Mucosa of descending colon (tissue), 3 donors: ENCODE measurements around the gene HOXA1. TPM values are rescaled to one million over a fixed set of nuclear protein-coding genes. Genes with fewer than 3 reads are reported as not detected.

Experiments
- ATAC-seq: fragments of 200-7000 bp; cut with Tn5 transposase; one replicate; pipeline ENCODE4 v1.9.1; 2020; ENCODE audit warnings: mild to moderate bottlenecking, moderate library complexity
- DNase-seq, 3 donors: peaks; one replicate each; pipeline ENCODE4 v3.0.0-alpha.2; 2020
- H3K36me3 ChIP-seq: fragments of 200-600 bp; one replicate; pipeline ENCODE4 v1.8.0; 2021; ENCODE audit warnings: low read depth, mild to moderate bottlenecking
- H3K4me1 ChIP-seq: fragments of 200-600 bp; one replicate; pipeline ENCODE4 v1.8.0; 2021; ENCODE audit warnings: low read depth, mild to moderate bottlenecking
- H3K4me3 ChIP-seq: fragments of 200-600 bp; one replicate; pipeline ENCODE4 v1.8.0; 2021; ENCODE audit warnings: mild to moderate bottlenecking
- H3K9me3 ChIP-seq: fragments of 200-600 bp; one replicate; pipeline ENCODE4 v1.8.0; 2021; ENCODE audit warnings: mild to moderate bottlenecking
- CTCF ChIP-seq: fragments of 200-600 bp; IDR thresholded peaks from one replicate; pipeline ENCODE4 v1.8.0; 2022; ENCODE audit warnings: antibody characterized with exemption, mild to moderate bottlenecking
- intact Hi-C, 2 donors: fragments of 100-400 bp; cut with DNase I in 1 of 2; cut with micrococcal nuclease in 1 of 2; formaldehyde crosslinking; loops; one replicate each; pipeline versions ENCODE4 v1.11.0 to v1.11.1; 2022; cut with DNase I, micrococcal nuclease
- total RNA-seq, 3 donors: library from RNA; stranded (reverse); fragmentation: NEBNext Ultra II Directional in 2 of 3; extraction: Animal tissue kit (Norgen Biotek cat#: 25700) in 2 of 3; gene quantifications; one replicate each; pipeline versions ENCODE4 v1.2.1 to v1.2.4, GENCODE V29; 2021 to 2023
- donor health status: DM: no; HTN: no; CAD: no; lungs with moderate emphysema.
- donor health status: DM: no; HTN: no; CAD: no.
- donor health status: DM: no; HTN: yes; CAD: no.

HOXA1 gene
- total RNA-seq, 3 donors from 2014 or later = 1.5 to 2.7 (median 2.1) TPM

- peak in 2 of 3 donors; percentile 32 to 44 for DNase-seq
- no peak for TF ChIP-seq CTCF
- ATAC-seq = no peak
- intact Hi-C loops = no loop called here
- peaks cover 49% of the 10 kb centered on the region for H3K4me1 ChIP-seq
- H3K9me3 ChIP-seq = no peaks in the 10 kb centered on the region
- no peak overlapping the region for H3K4me3 ChIP-seq
- no peaks in the 10 kb centered on the region for H3K36me3 ChIP-seq
Observed at GRCh38 chr7:27111042-27111750, 15.4 kb upstream of the HOXA1 start.

- peaks cover 49% of the 10 kb centered on the region for H3K4me1 ChIP-seq
- no peaks in the 10 kb centered on the region for H3K9me3 ChIP-seq
- intact Hi-C loops = no loop called here
- no peak overlapping the region for H3K4me3 ChIP-seq
- no peaks in the 10 kb centered on the region for H3K36me3 ChIP-seq
- peak; percentile 79 to 89 (median 82) for DNase-seq
- TF ChIP-seq CTCF = no peak
- ATAC-seq = peak; percentile 33
Observed at GRCh38 chr7:27110186-27111031, 14.6 kb upstream of the HOXA1 start.

- TF ChIP-seq CTCF = no peak
- intact Hi-C loops = no loop called here
- DNase-seq (no peak), ATAC-seq (no peak)
- Histone ChIP-seq H3K4me1 (peaks cover 45% of the 10 kb centered on the region), H3K4me3 (no peak overlapping the region), H3K36me3 (no peaks in the 10 kb centered on the region), H3K9me3 (no peaks in the 10 kb centered on the region)
Observed at GRCh38 chr7:27109466-27110185, 13.8 kb upstream of the HOXA1 start.

GRCh38 chr7:27108390-27109127 lies 12.8 kb upstream of the HOXA1 start:
- TF ChIP-seq CTCF = no peak
- peak; percentile 52 for ATAC-seq
- H3K4me1 ChIP-seq = peaks cover 45% of the 10 kb centered on the region

More at GRCh38 chr7:27108390-27109127, 12.8 kb upstream of the HOXA1 start:
- DNase-seq = peak; percentile 66 to 81 (median 81)
- H3K9me3 ChIP-seq = no peaks in the 10 kb centered on the region
- H3K4me3 ChIP-seq = no peak overlapping the region
- no peaks in the 10 kb centered on the region for H3K36me3 ChIP-seq
- intact Hi-C loops = no loop called here
